ENCODE results near the gene MAFF.
A peak's percentile ranks its signal among the peaks of the same experiment; 100 is the strongest.
"Not testable (repeated sequence)": the region's sequence is repeated elsewhere in the genome, so short reads cannot be mapped to it uniquely, and the experiment has no call there.

The MAFF gene

DNA sequence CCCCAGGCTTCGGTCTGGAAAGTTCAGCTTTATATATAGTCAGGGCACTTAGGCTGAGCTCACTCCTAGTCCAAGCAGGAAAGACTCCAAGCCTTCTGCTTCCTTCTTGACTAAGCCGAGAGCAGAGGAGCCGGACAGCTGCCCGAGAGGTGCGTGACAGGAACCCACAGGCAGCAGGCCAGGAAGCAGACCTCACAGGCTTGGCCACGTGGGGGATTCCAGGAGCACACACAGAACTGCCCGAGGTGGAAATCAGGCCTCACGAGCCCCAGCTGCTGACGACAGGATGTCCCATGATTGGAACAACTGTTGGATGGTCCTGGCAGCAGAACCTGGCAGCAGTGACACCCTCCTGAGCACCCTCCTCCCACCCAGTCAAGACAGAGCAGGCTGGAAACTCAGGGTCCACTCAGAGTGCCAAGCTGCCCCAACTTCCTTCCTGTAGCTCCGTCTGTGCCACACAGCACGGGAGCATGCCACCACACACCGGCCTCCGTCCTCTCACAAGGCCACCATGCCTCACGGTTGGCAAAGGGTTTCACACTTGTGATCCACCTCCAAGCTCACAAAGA, 25.5 kb upstream of the MAFF start:
- no CpG with 5 or more reads among the region's 14 CpGs for WGBS (ENCODE audit: extremely low coverage, insufficient coverage, insufficient read length)
- no peaks in the 10 kb centered on the region for H3K27me3 ChIP-seq (ENCODE audit: insufficient read depth, low read length)

GRCh38 chr22:38177044-38177443, 24.8 kb upstream of the MAFF start:
- H3K9ac ChIP-seq (ENCODE audit: low read length), result no peak overlapping the region
- no peaks in the 10 kb centered on the region for H3K9me3 ChIP-seq (ENCODE audit: insufficient read depth, low read depth, low read length)
- no peak for DNase-seq
- H3K4me2 ChIP-seq (ENCODE audit: low read length), result no peak overlapping the region
- H4K8ac ChIP-seq (ENCODE audit: low read depth, low read length), result peak overlapping the region; percentile 1
- no peak overlapping the region for H2AFZ ChIP-seq (ENCODE audit: insufficient read depth, low read length, poor library complexity)
- H3K27me3 ChIP-seq (ENCODE audit: insufficient read depth, low read length), result no peaks in the 10 kb centered on the region
- H2BK120ac ChIP-seq (ENCODE audit: insufficient read depth, low read length, poor library complexity), result peak overlapping the region; percentile 68
- no peak overlapping the region for H3K18ac ChIP-seq (ENCODE audit: low read length)
- H3K23ac ChIP-seq (ENCODE audit: low read length), result no peak overlapping the region
- H3K4ac ChIP-seq (ENCODE audit: low read depth, low read length), result no peak overlapping the region
- H2BK5ac ChIP-seq (ENCODE audit: low read depth, low read length, poor library complexity), result peak overlapping the region; percentile 23
- H4K91ac ChIP-seq (ENCODE audit: low read depth, low read length), result peak overlapping the region; percentile 87
- H3K14ac ChIP-seq (ENCODE audit: low read length), result peak overlapping the region; percentile 59
- peak overlapping the region; percentile 7 for H2BK12ac ChIP-seq (ENCODE audit: low read length)
- H3K36me3 ChIP-seq (ENCODE audit: control insufficient read depth in 1 of 2, insufficient read depth in 2 of 2, low read length in 2 of 2), result no peaks in the 10 kb centered on the region
- peaks cover 5% of the 10 kb centered on the region for H3K79me2 ChIP-seq (ENCODE audit: control insufficient read depth, insufficient read depth, low read length, poor library complexity)
- H3K4me3 ChIP-seq (ENCODE audit: low read depth, low read length), result no peak overlapping the region
- H2AK5ac ChIP-seq (ENCODE audit: low read length), result peak overlapping the region; percentile 73
- peaks cover 41% of the 10 kb centered on the region for H3K79me1 ChIP-seq (ENCODE audit: low read length)
- peaks cover 32 to 34% of the 10 kb centered on the region in 2 experiments for H3K4me1 ChIP-seq (ENCODE audit: control insufficient read depth in 1 of 2, insufficient read depth in 2 of 2, low read length in 2 of 2)
- no peak overlapping the region for H4K12ac ChIP-seq (ENCODE audit: low read depth, low read length)
- WGBS (ENCODE audit: extremely low coverage, insufficient coverage, insufficient read length), result no CpG with 5 or more reads among the region's 4 CpGs
- peak overlapping the region; percentile 86 for H3K27ac ChIP-seq (ENCODE audit: low read depth, low read length)

More for the DNA sequence above, 25.5 kb upstream of the MAFF start:
- Histone ChIP-seq H3K79me2 (ENCODE audit: control insufficient read depth, insufficient read depth, low read length, poor library complexity) (peaks cover 3% of the 10 kb centered on the region), H4K12ac (ENCODE audit: low read depth, low read length) (peak overlapping the region; percentile 8), H2AFZ (ENCODE audit: insufficient read depth, low read length, poor library complexity) (no peak overlapping the region), H2BK12ac (ENCODE audit: low read length) (peak overlapping the region; percentile 55), H3K79me1 (ENCODE audit: low read length) (peaks cover 37% of the 10 kb centered on the region), H3K9me3 (ENCODE audit: insufficient read depth, low read depth, low read length) (no peaks in the 10 kb centered on the region), H3K4ac (ENCODE audit: low read depth, low read length) (peak overlapping the region; percentile 11), H4K91ac (ENCODE audit: low read depth, low read length) (peak overlapping the region; percentile 6), H4K8ac (ENCODE audit: low read depth, low read length) (no peak overlapping the region), H2AK5ac (ENCODE audit: low read length) (peak overlapping the region; percentile 6), H3K36me3 (ENCODE audit: control insufficient read depth in 1 of 2, insufficient read depth in 2 of 2, low read length in 2 of 2) (no peaks in the 10 kb centered on the region), H3K4me3 (ENCODE audit: low read depth, low read length) (no peak overlapping the region), H3K9ac (ENCODE audit: low read length) (no peak overlapping the region), H2BK120ac (ENCODE audit: insufficient read depth, low read length, poor library complexity) (peak overlapping the region; percentile 1), H3K4me1 (ENCODE audit: control insufficient read depth in 1 of 2, insufficient read depth in 2 of 2, low read length in 2 of 2) (peaks cover 30 to 32% of the 10 kb centered on the region in 2 experiments), H3K14ac (ENCODE audit: low read length) (peak overlapping the region; percentile 10), H3K23ac (ENCODE audit: low read length) (no peak overlapping the region), H3K18ac (ENCODE audit: low read length) (peak overlapping the region; percentile 6), H3K27ac (ENCODE audit: low read depth, low read length) (no peak overlapping the region), H2BK5ac (ENCODE audit: low read depth, low read length, poor library complexity) (peak overlapping the region; percentile 13), H3K4me2 (ENCODE audit: low read length) (no peak overlapping the region)
- peak; percentile 55 to 70 for DNase-seq

GRCh38 chr22:38177571-38177925, 24.2 kb upstream of the MAFF start:
- Histone ChIP-seq H4K91ac (ENCODE audit: low read depth, low read length) (peak overlapping the region; percentile 87), H2BK12ac (ENCODE audit: low read length) (peak overlapping the region; percentile 72), H4K8ac (ENCODE audit: low read depth, low read length) (peak overlapping the region; percentile 14), H3K27ac (ENCODE audit: low read depth, low read length) (peak overlapping the region; percentile 86), H3K79me1 (ENCODE audit: low read length) (peaks cover 42% of the 10 kb centered on the region), H2BK5ac (ENCODE audit: low read depth, low read length, poor library complexity) (peak overlapping the region; percentile 43), H3K4me1 (ENCODE audit: control insufficient read depth in 1 of 2, insufficient read depth in 2 of 2, low read length in 2 of 2) (peaks cover 32 to 34% of the 10 kb centered on the region in 2 experiments), H2BK120ac (ENCODE audit: insufficient read depth, low read length, poor library complexity) (peak overlapping the region; percentile 86), H3K4me2 (ENCODE audit: low read length) (peak overlapping the region; percentile 22)
- not testable (repeated sequence) for H4K12ac ChIP-seq (ENCODE audit: low read depth, low read length); H3K27me3 ChIP-seq (ENCODE audit: insufficient read depth, low read length); H3K23ac ChIP-seq (ENCODE audit: low read length); H3K4ac ChIP-seq (ENCODE audit: low read depth, low read length); H3K14ac ChIP-seq (ENCODE audit: low read length); H3K9ac ChIP-seq (ENCODE audit: low read length); H2AK5ac ChIP-seq (ENCODE audit: low read length); H3K79me2 ChIP-seq (ENCODE audit: control insufficient read depth, insufficient read depth, low read length, poor library complexity); H3K18ac ChIP-seq (ENCODE audit: low read length); H3K4me3 ChIP-seq (ENCODE audit: low read depth, low read length); DNase-seq; H2AFZ ChIP-seq (ENCODE audit: insufficient read depth, low read length, poor library complexity); H3K9me3 ChIP-seq (ENCODE audit: insufficient read depth, low read depth, low read length); H3K36me3 ChIP-seq (ENCODE audit: control insufficient read depth in 1 of 2, insufficient read depth in 2 of 2, low read length in 2 of 2)
- WGBS (ENCODE audit: extremely low coverage, insufficient coverage, insufficient read length), result no CpG with 5 or more reads among the region's 9 CpGs

DNA sequence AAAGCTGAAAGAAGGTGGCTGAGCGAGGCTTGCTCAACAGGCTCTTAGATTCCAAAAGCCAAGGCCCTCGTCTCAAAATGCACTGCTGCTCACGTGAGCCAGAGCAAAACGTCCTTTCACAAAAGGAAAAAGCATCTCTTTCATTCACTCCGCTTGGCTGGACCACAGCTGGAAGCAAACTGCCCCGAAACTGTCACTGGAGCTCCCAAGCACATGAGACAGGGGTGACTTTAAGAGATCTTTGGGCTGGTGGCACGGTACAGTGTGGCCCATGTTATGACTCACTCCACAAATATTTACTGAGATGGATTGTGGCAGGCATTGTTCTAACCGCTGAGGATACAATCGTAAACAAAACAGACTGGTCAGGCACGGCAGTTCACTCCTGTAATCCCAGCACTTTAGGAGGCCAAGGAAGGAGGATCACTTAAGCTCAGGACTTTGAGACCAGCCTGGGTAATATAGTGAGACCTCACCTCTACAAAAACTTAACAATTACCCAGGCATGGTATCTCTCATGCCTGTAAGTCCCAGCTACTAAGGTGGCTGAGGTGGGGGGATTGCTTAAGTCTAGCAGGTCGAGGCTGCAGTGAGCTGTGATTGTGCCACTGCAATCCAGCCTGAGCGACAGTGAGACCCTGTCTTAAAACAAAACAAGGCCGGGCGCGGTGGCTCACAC, 23.7 kb upstream of the MAFF start:
- H3K4me1 ChIP-seq (ENCODE audit: control insufficient read depth in 1 of 2, insufficient read depth in 2 of 2, low read length in 2 of 2), result peaks cover 34 to 35% of the 10 kb centered on the region in 2 experiments
- no CpG with 5 or more reads among the region's 15 CpGs for WGBS (ENCODE audit: extremely low coverage, insufficient coverage, insufficient read length)

More for the DNA sequence above, 23.7 kb upstream of the MAFF start:
- peak; percentile 73 to 91 for DNase-seq
- Histone ChIP-seq H4K12ac (ENCODE audit: low read depth, low read length) (peak overlapping the region; percentile 40), H2AFZ (ENCODE audit: insufficient read depth, low read length, poor library complexity) (peak overlapping the region; percentile 33), H3K9ac (ENCODE audit: low read length) (no peak overlapping the region), H3K27me3 (ENCODE audit: insufficient read depth, low read length) (no peaks in the 10 kb centered on the region), H2BK12ac (ENCODE audit: low read length) (peak overlapping the region; percentile 72), H4K91ac (ENCODE audit: low read depth, low read length) (peak overlapping the region; percentile 76), H2AK5ac (ENCODE audit: low read length) (no peak overlapping the region), H3K14ac (ENCODE audit: low read length) (peak overlapping the region; percentile 46), H2BK5ac (ENCODE audit: low read depth, low read length, poor library complexity) (peak overlapping the region; percentile 83), H3K27ac (ENCODE audit: low read depth, low read length) (peak overlapping the region; percentile 86), H3K36me3 (ENCODE audit: control insufficient read depth in 1 of 2, insufficient read depth in 2 of 2, low read length in 2 of 2) (no peaks in the 10 kb centered on the region), H2BK120ac (ENCODE audit: insufficient read depth, low read length, poor library complexity) (peak overlapping the region; percentile 86), H4K8ac (ENCODE audit: low read depth, low read length) (peak overlapping the region; percentile 38), H3K79me2 (ENCODE audit: control insufficient read depth, insufficient read depth, low read length, poor library complexity) (peaks cover 5% of the 10 kb centered on the region), H3K18ac (ENCODE audit: low read length) (peak overlapping the region; percentile 79), H3K9me3 (ENCODE audit: insufficient read depth, low read depth, low read length) (no peaks in the 10 kb centered on the region), H3K4ac (ENCODE audit: low read depth, low read length) (no peak overlapping the region), H3K4me3 (ENCODE audit: low read depth, low read length) (no peak overlapping the region), H3K4me2 (ENCODE audit: low read length) (peak overlapping the region; percentile 22), H3K23ac (ENCODE audit: low read length) (no peak overlapping the region), H3K79me1 (ENCODE audit: low read length) (peaks cover 43% of the 10 kb centered on the region)
